IPS DF 6.9 (cell line): ENCODE measurements around the gene PLBD2.
A peak's percentile ranks its signal among the peaks of the same experiment; 100 is the strongest.

Experiments used
- DNase-seq: peaks from one replicate; pipeline ENCODE4 v3.0.0-alpha.2; 2013; ENCODE audit warnings: low read depth, low spot score
- H3K27ac ChIP-seq: one replicate; pipeline ENCODE4 v1.5.1; 2013; ENCODE audit warnings: low read length, control low read depth
- H3K27me3 ChIP-seq: 2 replicates; pipeline ENCODE4 v1.6.1; 2013; ENCODE audit warnings: mild to moderate bottlenecking, low read length; ENCODE audit not compliant: control insufficient read depth, insufficient read depth
- H3K36me3 ChIP-seq: 2 replicates; pipeline ENCODE4 v1.6.1; 2013; ENCODE audit warnings: low read length; ENCODE audit not compliant: control insufficient read depth, insufficient read depth
- H3K4me1 ChIP-seq: 2 replicates; pipeline ENCODE4 v1.6.1; 2013; ENCODE audit warnings: low read length; ENCODE audit not compliant: control insufficient read depth, insufficient read depth
- H3K4me3 ChIP-seq: 2 replicates; pipeline ENCODE4 v1.5.1; 2013; ENCODE audit warnings: mild to moderate bottlenecking, low read length
- H3K9me3 ChIP-seq: 2 replicates; pipeline ENCODE4 v1.6.1; 2013; ENCODE audit warnings: low read length, inconsistent platforms; ENCODE audit not compliant: control insufficient read depth, insufficient read depth
- WGBS: extraction: QIAGEN DNeasy Blood & Tissue Kit; methylation state at CpG from one replicate; pipeline ENCODE4 v1.1.7; 2013; ENCODE audit warnings: mixed read lengths, missing lambda C conversion rate; ENCODE audit not compliant: insufficient read length, insufficient coverage; 5-methylcytosine and 5-hydroxymethylcytosine counted together

PLBD2 gene

GRCh38 chr12:113333877-113334785, 24.3 kb upstream of the PLBD2 start:
- no peak for DNase-seq
- Histone ChIP-seq H3K4me1 (peaks cover 2% of the 10 kb centered on the region; the same call in 1 of the 2 replicates), H3K27ac (no peak overlapping the region), H3K9me3 (no peaks in the 10 kb centered on the region), H3K27me3 (no peaks in the 10 kb centered on the region; the same call in 1 of the 2 replicates), H3K4me3 (peak overlapping the region; percentile 57; the same call in 1 of the 2 replicates), H3K36me3 (no peaks in the 10 kb centered on the region)
- no CpG with 5 or more reads among the region's 27 CpGs for WGBS

- Histone ChIP-seq H3K4me1 (peaks cover 2% of the 10 kb centered on the region; the same call in 1 of the 2 replicates), H3K27me3 (no peaks in the 10 kb centered on the region; the same call in 1 of the 2 replicates), H3K9me3 (no peaks in the 10 kb centered on the region), H3K36me3 (no peaks in the 10 kb centered on the region), H3K27ac (no peak within 1 kb of the TSS), H3K4me3 (peak within 1 kb of the TSS; percentile 57; the same call in 1 of the 2 replicates)
- DNase-seq, result no peak
- WGBS, result no CpG with 5 or more reads among the region's 62 CpGs
These were observed 23.4 kb upstream of the PLBD2 start, which contains the start of gene SLC8B1 for GRCh38 chr12:113334786-113335539. Gene SLC8B1 (minus strand): TSS chr12:113335109. CDS start chr12:113332878, 2,231 bp downstream.

GRCh38 chr12:113339540-113339939, 18.8 kb upstream of the PLBD2 start:
- no CpG with 5 or more reads among the region's 5 CpGs for WGBS

GRCh38 chr12:113340061-113340460, 18.3 kb upstream of the PLBD2 start:
- no CpG with 5 or more reads among the region's 3 CpGs for WGBS
- Histone ChIP-seq H3K27me3 (no peaks in the 10 kb centered on the region), H3K27ac (no peak overlapping the region), H3K4me1 (no peaks in the 10 kb centered on the region), H3K36me3 (no peaks in the 10 kb centered on the region), H3K4me3 (no peak overlapping the region), H3K9me3 (no peaks in the 10 kb centered on the region)
- DNase-seq, result no peak

More at GRCh38 chr12:113339540-113339939, 18.8 kb upstream of the PLBD2 start:
- Histone ChIP-seq H3K4me3 (no peak overlapping the region), H3K36me3 (no peaks in the 10 kb centered on the region), H3K9me3 (no peaks in the 10 kb centered on the region), H3K4me1 (no peaks in the 10 kb centered on the region), H3K27ac (no peak overlapping the region), H3K27me3 (no peaks in the 10 kb centered on the region; the same call in 1 of the 2 replicates)
- DNase-seq, result no peak

- H3K4me3 ChIP-seq, result no peak overlapping the region
- no peaks in the 10 kb centered on the region for H3K27me3 ChIP-seq
- no peak for DNase-seq
- no CpG with 5 or more reads among the region's 6 CpGs for WGBS
- H3K36me3 ChIP-seq, result no peaks in the 10 kb centered on the region
- no peaks in the 10 kb centered on the region for H3K4me1 ChIP-seq
- no peaks in the 10 kb centered on the region for H3K9me3 ChIP-seq
- no peak overlapping the region for H3K27ac ChIP-seq
These were observed 16.9 kb upstream of the PLBD2 start for GRCh38 chr12:113341535-113341934.

GRCh38 chr12:113345318-113345717, 13.1 kb upstream of the PLBD2 start:
- Histone ChIP-seq H3K27me3 (no peaks in the 10 kb centered on the region), H3K36me3 (no peaks in the 10 kb centered on the region), H3K27ac (no peak overlapping the region), H3K4me3 (no peak overlapping the region), H3K9me3 (no peaks in the 10 kb centered on the region), H3K4me1 (no peaks in the 10 kb centered on the region; the same call in 1 of the 2 replicates)
- no CpG with 5 or more reads among the region's 6 CpGs for WGBS
- no peak for DNase-seq

GRCh38 chr12:113346353-113346752, 12.0 kb upstream of the PLBD2 start:
- Histone ChIP-seq H3K4me1 (no peaks in the 10 kb centered on the region; the same call in 1 of the 2 replicates), H3K27me3 (no peaks in the 10 kb centered on the region), H3K4me3 (no peak overlapping the region), H3K27ac (no peak overlapping the region), H3K36me3 (no peaks in the 10 kb centered on the region), H3K9me3 (no peaks in the 10 kb centered on the region)
- DNase-seq, result no peak
- no CpG with 5 or more reads among the region's 5 CpGs for WGBS

GRCh38 chr12:113347107-113347506, 11.3 kb upstream of the PLBD2 start:
- Histone ChIP-seq H3K36me3 (no peaks in the 10 kb centered on the region), H3K9me3 (no peaks in the 10 kb centered on the region), H3K27me3 (no peaks in the 10 kb centered on the region), H3K4me1 (no peaks in the 10 kb centered on the region; the same call in 1 of the 2 replicates), H3K4me3 (no peak overlapping the region), H3K27ac (no peak overlapping the region)
- WGBS, result 100% methylated on average over 1 of the region's 3 CpGs
- no peak for DNase-seq

- no peaks in the 10 kb centered on the region for H3K36me3 ChIP-seq
- H3K27me3 ChIP-seq, result no peaks in the 10 kb centered on the region
- no peak for DNase-seq
- H3K4me1 ChIP-seq, result no peaks in the 10 kb centered on the region; the same call in 1 of the 2 replicates
- H3K4me3 ChIP-seq, result no peak overlapping the region
- WGBS, result no CpG with 5 or more reads among the region's 2 CpGs
- no peak overlapping the region for H3K27ac ChIP-seq
- H3K9me3 ChIP-seq, result no peaks in the 10 kb centered on the region
These were observed 10.5 kb upstream of the PLBD2 start for GRCh38 chr12:113347892-113348291.

GRCh38 chr12:113348849-113349536, 9.4 kb upstream of the PLBD2 start:
- H3K36me3 ChIP-seq, result no peaks in the 10 kb centered on the region
- peak; percentile 50 for DNase-seq
- H3K27ac ChIP-seq, result no peak overlapping the region
- no peak overlapping the region for H3K4me3 ChIP-seq
- no peaks in the 10 kb centered on the region for H3K27me3 ChIP-seq
- no CpG with 5 or more reads among the region's 19 CpGs for WGBS
- no peaks in the 10 kb centered on the region for H3K9me3 ChIP-seq
- H3K4me1 ChIP-seq, result no peaks in the 10 kb centered on the region; the same call in 1 of the 2 replicates
